ENCODE results near the gene HS3ST3B1. TPM values are rescaled to one million over a fixed set of nuclear protein-coding genes. Genes with fewer than 3 reads are reported as not detected.

Gene HS3ST3B1
- total RNA-seq, 2 donors from 2014 or later = 2.7 to 4.8 TPM

DNA sequence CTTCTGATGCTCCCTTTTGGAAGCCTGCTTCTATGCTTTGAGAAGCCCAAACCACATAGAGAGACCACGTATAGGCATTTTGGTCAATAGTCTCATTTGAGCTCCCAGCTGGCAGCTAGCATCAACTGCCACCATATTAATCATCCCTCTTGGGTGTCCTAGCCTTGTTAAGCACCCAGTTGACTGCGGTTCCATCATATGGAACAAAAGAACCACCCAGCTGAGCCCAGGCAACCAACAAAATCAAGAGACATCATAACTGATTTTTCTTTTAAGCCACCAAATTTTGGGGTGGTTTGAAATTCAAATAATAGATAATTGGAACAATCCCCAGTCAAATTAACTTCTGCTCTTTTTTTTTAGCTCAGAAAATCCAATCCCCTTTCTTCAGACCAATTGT lies 53.9 kb downstream of the HS3ST3B1 start:
- TF ChIP-seq, protein P1, sequence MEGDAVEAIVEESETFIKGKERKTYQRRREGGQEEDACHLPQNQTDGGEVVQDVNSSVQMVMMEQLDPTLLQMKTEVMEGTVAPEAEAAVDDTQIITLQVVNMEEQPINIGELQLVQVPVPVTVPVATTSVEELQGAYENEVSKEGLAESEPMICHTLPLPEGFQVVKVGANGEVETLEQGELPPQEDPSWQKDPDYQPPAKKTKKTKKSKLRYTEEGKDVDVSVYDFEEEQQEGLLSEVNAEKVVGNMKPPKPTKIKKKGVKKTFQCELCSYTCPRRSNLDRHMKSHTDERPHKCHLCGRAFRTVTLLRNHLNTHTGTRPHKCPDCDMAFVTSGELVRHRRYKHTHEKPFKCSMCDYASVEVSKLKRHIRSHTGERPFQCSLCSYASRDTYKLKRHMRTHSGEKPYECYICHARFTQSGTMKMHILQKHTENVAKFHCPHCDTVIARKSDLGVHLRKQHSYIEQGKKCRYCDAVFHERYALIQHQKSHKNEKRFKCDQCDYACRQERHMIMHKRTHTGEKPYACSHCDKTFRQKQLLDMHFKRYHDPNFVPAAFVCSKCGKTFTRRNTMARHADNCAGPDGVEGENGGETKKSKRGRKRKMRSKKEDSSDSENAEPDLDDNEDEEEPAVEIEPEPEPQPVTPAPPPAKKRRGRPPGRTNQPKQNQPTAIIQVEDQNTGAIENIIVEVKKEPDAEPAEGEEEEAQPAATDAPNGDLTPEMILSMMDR (IDR thresholded peaks at IDR 0.05) = no peak
- Histone ChIP-seq H3K4me1 (ENCODE audit: control insufficient read depth in 1 of 2, low read depth in 2 of 2) (no peaks in the 10 kb centered on the region), H3K9me3 (no peaks in the 10 kb centered on the region), H3K27me3 (replicated peaks; ENCODE audit: insufficient read depth) (no peaks in the 10 kb centered on the region), H3K4me3 (no peak overlapping the region), H3K36me3 (no peaks in the 10 kb centered on the region), H3K27ac (no peak overlapping the region)
- DNase-seq (ENCODE audit: low spot score) (no peak), ATAC-seq (ENCODE audit: insufficient number of reproducible peaks, low FRiP score, low read depth) (no peak)

DNA sequence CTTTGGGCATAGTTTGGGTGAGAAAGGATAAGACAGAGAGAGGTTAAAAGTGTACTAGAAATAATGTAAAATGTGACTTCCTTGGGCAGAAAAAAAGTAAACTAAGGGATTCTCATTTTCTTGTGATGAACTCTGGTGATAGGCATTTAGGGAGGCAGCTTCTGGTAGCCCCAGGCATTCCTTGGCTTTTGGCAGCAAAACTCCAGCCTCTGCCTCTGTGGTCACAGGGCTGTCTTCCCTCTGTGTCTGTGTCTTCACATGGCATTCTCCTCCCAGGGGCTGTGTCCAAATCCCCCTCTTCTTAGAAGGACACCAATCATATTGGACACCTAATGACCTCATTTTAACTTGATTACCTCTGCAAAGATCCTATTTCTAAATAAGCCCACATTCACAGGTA lies 54.7 kb downstream of the HS3ST3B1 start:
- TF ChIP-seq, protein P1 (IDR thresholded peaks at IDR 0.05) = no peak
- Histone ChIP-seq H3K27me3 (replicated peaks; ENCODE audit: insufficient read depth) (no peaks in the 10 kb centered on the region), H3K4me3 (no peak overlapping the region), H3K36me3 (no peaks in the 10 kb centered on the region), H3K27ac (no peak overlapping the region), H3K4me1 (ENCODE audit: control insufficient read depth in 1 of 2, low read depth in 2 of 2) (no peaks in the 10 kb centered on the region), H3K9me3 (no peaks in the 10 kb centered on the region)
- DNase-seq (ENCODE audit: low spot score) (no peak), ATAC-seq (ENCODE audit: insufficient number of reproducible peaks, low FRiP score, low read depth) (no peak)

DNA sequence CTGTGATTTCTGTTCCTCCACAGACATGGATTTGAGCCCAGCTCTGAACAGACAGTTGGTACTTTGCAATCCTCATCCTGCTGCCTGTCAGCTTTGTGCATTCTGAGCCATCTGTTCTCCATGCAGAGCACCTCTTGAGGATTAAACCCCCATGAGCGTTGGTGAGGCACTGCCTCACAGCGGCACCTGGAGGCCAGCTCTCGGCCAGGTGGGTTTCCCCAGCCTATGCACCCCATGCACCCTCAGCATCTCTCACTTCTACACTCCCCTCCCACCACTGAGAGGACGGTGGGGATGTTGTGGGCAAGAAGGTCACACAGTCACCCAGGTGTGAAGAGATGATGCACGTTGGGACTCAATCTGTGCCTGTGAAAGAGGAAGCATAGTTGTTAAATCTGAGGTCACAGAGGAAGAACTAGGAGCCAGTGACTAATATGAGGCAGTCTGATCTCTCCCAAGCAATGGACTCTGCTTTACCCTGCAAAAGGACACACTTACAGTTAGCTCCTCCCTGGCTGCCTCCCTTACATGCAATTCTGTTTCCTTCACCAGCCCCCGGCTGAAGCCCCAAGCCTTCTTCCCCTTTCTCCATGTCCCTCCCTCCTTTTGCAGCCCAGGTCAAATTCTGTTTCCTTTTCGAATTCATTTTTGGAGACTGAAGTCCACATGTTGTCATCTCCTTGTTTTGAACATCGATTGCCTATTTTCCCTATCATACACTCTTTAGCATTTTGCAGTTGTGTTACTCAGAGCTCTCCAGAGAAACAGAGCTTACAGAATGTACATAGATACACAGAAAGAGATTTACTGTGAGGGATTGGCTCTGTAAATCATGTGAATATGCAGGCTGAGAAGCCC lies 58.5 kb downstream of the HS3ST3B1 start:
- DNase-seq (ENCODE audit: low spot score) = no peak
- no peaks in the 10 kb centered on the region for H3K4me1 ChIP-seq (ENCODE audit: control insufficient read depth in 1 of 2, low read depth in 2 of 2)
- TF ChIP-seq, protein P1 (IDR thresholded peaks at IDR 0.05) = no peak
- ATAC-seq (ENCODE audit: insufficient number of reproducible peaks, low FRiP score, low read depth) = no peak
- H3K27ac ChIP-seq = no peak overlapping the region
- H3K9me3 ChIP-seq = no peaks in the 10 kb centered on the region
- no peak overlapping the region for H3K4me3 ChIP-seq
- no peaks in the 10 kb centered on the region for H3K27me3 ChIP-seq (replicated peaks; ENCODE audit: insufficient read depth)
- no peaks in the 10 kb centered on the region for H3K36me3 ChIP-seq

DNA sequence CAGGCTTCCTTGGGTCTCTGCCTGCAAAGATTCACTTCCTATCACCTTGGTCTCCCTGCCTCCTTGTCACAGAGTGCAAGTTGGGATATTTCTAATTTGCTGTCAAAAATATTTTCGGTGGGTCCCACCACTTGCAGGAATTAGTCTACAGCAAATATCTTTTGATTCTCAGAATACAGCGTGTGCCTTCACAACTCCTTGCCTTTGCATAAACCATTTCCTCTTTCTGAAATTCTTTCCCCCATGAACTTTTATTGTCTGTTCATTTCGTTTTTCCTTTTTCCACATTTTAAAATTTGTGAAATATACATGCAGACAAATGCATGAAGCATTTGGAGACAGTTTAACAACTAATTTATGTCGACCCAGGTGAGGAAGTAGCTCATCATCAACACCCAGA lies 60.0 kb downstream of the HS3ST3B1 start:
- H3K36me3 ChIP-seq = no peaks in the 10 kb centered on the region
- H3K27me3 ChIP-seq (replicated peaks; ENCODE audit: insufficient read depth) = no peaks in the 10 kb centered on the region
- TF ChIP-seq, protein P1 (IDR thresholded peaks at IDR 0.05) = no peak
- H3K27ac ChIP-seq = no peak overlapping the region
- DNase-seq (ENCODE audit: low spot score) (no peak), ATAC-seq (ENCODE audit: insufficient number of reproducible peaks, low FRiP score, low read depth) (no peak)
- H3K9me3 ChIP-seq = no peaks in the 10 kb centered on the region
- H3K4me3 ChIP-seq = no peak overlapping the region
- no peaks in the 10 kb centered on the region for H3K4me1 ChIP-seq (ENCODE audit: control insufficient read depth in 1 of 2, low read depth in 2 of 2)

DNA sequence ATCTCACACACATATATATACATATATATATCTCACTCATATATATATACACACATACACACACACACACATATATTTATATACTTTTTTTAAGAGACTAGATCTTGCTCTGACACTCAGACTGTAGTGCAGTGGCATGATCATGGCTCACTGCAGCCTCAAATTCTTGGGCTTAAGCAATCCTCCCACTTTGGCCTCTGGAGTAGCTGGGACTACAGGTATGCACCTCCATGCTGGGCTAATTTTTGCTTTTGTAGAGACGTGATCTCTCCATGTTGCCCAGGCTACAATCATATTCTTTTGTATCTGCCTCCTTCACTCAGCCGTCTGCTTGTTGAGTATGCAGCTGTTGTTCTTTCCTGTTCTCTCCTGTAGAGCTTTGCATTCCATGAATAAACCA lies 60.6 kb downstream of the HS3ST3B1 start:
- H3K4me1 ChIP-seq (ENCODE audit: control insufficient read depth in 1 of 2, low read depth in 2 of 2) = no peaks in the 10 kb centered on the region
- H3K9me3 ChIP-seq = no peaks in the 10 kb centered on the region
- DNase-seq (ENCODE audit: low spot score) = no peak
- TF ChIP-seq, protein P1 (IDR thresholded peaks at IDR 0.05) = no peak
- no peak overlapping the region for H3K27ac ChIP-seq
- H3K4me3 ChIP-seq = no peak overlapping the region
- ATAC-seq (ENCODE audit: insufficient number of reproducible peaks, low FRiP score, low read depth) = no peak
- no peaks in the 10 kb centered on the region for H3K36me3 ChIP-seq
- no peaks in the 10 kb centered on the region for H3K27me3 ChIP-seq (replicated peaks; ENCODE audit: insufficient read depth)
